OCI-M1 (cell line): ENCODE results near the gene ACVR1.
"Not testable (repeated sequence)": the region's sequence is repeated elsewhere in the genome, so short reads cannot be mapped to it uniquely, and the experiment has no call there.

Experiments used
- DNase-seq: peaks from one replicate; lab custom pipeline; 2025; lab: John Stamatoyannopoulos, UW

Gene ACVR1

DNA sequence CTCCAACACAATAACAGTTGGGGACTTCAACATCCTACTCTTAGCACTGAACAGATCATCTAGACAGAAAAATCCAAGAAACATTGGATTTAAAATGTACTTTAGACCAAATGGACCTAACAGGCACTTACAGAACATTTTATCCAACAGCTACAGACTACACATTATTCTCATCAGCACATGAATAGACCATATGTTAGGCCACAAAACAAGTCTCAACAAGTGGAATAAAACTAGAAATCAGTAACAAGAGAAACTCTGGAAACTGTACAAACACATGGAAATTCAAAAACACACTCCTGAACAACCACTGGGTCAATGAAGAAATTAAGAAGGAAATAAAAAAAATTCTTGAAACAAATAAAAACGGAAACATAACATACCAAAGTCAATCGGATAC lies 117.5 kb downstream of the ACVR1 start:
- DNase-seq = no peak

DNA sequence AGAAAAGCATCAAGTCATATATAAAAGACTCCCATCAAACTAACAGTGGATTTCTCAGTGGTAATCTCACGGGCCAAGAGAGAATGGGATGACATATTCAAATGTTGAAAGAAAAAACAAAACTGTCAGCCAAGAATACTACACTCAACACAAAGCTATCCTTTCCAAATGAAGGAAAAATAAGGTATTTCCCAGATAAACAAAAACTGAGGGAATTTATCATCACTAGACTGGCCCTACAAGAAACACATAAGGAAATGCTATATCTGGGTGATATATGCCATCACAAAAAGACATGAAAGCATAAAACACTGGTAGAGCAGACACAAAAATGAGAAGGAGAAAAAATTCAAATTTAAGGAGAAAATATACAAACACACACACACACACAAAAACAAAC lies 118.6 kb downstream of the ACVR1 start:
- no peak for DNase-seq

DNA sequence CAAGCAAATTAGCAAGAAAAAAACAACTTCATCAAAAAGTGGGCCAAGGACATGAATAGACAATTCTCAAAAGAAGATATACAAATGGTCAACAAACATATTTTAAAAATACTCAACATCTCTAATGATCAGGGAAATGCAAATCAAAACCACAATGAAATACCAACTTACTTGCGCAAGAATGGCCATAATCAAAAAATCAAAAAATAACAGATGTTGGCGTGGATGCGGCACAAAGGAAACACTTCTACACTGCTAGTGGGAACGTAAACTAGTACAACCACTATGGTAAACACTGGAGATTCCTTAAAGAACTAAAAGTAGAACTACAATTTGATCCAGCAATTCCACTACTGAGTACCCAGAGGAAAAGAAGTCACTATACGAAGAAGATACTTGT lies 119.7 kb downstream of the ACVR1 start:
- not testable (repeated sequence) for DNase-seq

DNA sequence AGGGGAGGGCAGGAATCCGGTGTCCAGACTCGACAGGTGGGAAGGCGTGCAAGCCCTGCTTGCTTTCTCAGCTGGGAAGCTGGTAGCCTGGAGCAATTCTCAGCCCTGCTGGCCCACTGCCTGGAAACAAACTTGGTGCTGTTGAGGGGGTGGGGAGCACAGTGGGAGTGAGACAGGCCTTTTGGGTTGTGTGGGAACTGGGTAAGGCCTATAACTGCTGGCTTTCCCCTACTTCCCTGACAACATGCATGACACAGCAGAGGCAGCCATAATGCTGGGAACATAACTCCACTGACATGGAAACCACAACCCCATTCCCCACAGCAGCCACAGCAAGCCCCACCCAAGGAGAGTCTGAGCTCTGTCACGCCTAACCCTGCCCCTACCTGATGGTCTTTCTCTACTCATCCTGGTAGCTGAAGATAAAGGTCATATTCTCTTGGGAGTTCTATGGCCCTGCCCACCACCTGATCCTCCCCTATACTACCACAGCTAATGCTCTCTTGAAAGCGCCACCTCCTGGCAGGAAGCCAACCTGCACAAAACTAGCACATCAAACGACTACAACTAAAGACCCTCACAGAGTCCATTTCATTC lies 124.6 kb downstream of the ACVR1 start:
- DNase-seq = peak; percentile 92

DNA sequence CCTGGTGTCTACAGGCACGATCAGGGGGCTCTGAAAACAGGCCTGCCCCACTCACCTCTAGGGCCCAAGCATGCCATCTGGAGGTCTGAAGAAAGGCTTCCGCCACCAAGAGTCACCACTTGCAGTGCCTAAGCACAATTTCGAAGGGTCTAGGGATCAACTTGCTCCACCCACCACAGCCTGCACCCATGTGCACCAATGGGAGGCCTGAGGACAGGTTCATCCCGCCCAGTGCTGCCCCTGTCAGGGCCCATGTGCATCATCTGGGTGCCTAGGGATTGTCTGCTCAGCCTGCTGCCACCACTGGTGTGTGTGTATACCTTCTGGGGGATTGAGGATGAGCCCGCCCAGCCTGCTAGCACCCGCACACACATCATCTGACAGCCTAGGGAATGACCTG lies 126.4 kb downstream of the ACVR1 start:
- no peak for DNase-seq

DNA sequence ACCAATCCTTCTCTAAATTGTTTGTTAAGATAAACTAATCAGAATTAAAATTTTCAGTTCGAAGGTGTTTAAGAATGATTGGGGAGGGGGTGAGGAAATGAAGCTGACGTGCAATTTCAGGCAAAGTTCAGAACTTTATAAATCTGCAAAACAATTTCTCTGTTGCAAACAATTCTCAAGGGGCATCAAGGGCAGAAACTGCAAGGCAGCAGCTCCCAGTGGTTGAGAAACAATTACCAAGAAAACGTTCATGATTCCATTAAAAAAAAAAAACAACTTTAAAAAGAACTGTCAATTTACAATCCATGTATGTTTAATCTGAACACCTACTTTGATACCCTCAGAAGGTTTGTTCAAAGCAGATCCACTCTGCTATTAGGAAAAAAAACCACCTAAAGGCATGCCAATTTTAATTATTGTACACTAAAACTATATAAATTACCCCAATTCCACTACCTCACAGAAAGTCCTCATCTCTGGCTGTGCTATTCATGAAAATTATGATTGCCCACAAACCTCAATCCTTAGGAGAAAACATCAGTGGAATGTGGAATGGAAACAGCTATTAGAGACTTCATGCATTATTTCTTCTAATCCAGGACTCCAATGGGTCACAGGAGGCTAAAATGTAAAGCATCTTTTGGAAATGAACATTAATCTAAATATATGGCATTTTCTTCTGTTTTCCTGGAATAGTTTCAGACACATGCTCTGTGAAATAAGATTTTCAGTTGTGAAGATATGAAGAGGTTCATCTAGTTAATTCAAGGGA lies 127.6 kb downstream of the ACVR1 start:
- no peak for DNase-seq

DNA sequence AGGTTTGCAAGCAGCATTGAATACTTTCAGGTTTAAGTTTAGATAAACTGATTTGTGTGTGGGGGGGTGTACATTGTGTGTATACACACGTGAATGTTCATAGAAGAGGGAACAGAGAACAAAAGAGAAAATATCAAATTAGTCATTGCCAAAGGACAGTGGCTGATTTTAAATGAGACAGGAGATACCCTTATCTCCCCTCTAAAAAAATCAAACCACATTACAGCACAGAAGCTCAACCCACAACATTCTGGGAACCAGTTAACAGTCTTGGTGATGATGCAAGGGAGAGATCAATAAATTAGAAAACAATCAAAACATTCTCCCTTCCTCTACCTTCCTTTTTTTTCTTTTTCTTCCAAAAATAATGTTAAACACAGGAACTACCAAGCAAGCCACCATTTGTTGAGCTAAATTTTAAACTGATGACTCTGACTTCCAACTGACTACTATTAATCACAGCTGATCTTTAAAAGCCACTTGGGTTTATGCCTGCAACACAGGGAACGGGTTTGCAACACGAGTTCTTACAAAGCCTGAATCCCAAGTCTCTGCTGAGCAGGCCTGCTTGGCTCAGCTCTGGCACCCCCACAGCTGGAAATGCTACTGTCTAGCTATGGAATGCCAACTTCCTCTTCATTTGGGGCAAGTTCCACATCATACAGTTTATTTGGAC lies 128.3 kb downstream of the ACVR1 start:
- peak; percentile 53 for DNase-seq

DNA sequence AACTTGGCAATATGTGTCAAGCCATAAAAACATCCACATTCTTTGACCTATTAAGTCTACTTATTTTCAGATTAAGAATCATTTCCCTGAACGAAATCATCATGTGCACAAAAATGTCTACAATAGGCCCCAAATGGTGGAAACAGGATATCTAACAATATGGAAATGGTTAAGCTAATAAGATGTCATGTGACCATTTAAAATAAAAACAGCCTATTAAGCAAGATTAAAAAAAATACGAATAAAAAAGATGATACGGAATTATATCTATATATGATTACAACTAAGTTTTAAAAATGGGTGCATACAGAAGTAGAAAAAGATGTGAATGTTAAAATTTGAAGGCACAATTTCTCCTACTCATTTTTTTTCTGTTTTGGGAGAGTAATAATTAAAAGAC lies 128.8 kb downstream of the ACVR1 start:
- no peak for DNase-seq

DNA sequence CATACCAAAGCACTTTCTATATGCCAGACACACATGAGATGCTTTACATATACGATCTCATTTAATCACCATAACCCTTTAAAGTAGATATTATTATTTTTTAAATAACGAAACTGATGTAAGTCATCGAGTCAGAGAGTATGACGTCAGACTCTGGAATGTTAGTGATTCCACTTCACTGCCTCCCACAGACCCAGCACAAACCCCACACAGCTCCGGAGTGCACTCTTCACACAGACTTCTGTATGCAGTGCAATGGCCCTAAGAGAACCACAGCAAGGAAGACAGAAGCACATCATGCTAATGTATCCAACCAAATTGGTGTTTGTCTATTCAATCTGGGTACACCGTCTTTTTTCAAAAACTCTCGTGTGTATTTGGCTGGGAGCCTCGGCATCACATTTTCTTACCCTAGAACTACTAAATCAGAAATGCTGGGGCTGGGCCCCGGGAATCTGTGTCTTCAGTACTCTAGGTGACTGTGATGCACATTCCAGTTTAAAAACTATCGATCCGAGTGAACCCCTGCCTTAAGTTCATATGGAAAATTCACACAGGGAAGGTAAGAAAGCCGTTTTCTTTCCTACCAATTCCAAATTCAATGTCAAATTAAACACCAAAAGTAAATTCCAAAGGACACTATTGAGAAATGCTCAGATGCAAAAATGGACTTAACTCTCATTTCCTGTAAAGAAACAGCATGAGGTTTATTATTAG lies 129.7 kb downstream of the ACVR1 start:
- no peak for DNase-seq

DNA sequence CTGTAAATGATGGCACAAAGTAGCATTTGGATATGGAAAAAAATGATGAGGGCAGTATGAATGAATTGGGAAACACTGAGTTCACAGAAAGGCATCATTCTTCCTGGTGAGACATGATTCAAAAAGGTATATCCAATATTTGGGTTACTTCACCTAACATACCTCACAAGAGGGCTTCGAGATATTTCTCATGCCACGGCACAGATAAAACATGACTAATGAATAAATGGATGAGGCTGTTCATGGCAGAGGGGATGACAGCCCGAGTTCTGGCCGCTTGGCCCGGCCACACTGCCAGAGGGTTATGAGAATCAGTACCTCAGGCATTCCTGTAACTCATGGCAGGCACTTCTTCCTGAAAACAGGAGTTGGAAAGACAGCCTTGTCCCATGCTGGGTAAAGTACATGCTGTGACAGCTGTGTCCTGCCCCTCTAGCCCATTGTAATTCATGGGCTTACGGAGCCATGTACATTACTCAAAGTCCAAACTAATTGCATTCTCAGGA lies 131.5 kb downstream of the ACVR1 start:
- DNase-seq = no peak

DNA sequence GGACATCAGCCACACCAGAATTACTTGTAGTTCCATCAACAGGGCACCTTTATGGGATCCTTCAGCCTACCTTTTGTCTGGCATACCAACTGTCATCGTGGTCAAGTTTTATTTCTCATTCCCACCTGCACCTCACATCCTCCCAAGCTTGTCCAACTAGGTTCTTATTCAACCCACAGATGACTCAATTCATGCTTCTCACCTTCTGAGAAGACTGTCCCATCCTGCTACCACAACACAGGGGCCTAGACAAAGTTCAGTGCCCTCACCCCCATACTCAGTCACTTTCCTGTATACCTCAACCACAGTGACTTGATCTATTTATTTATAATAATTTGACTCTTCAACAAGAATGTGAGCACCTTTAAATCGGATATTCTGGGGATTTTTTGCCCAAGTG lies 133.1 kb downstream of the ACVR1 start:
- no peak for DNase-seq

DNA sequence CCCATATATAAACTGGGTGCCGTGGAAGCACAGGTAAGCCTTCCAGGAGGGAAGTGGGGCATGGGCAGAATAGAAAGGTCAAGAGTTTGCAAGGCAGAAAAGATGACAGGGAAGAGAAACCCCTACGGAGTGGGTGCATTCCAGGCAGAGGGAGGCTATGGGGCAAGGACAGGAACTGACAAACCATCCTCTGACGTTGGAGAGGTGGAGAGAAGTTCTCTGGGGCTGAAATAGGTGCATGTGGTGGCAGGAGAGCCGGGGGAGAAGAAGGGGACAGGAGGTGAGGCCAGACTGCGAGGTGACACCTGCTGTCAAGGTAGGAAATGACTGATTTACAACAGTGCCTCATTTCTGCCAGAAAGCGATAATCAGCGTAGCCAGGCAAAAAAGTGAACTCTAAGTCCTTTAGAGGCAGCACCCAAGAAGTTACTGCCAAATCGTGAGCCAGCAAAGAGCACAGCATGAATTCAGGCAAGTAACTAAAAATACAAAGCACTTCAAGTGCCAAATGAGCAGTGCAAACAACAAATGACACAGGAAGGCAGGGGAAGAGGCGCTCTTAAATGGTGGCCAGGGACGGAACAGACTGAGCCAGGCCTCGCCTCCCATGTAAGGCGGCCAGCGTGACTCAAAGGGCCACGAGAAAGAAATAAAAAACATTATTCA lies 134.2 kb downstream of the ACVR1 start:
- no peak for DNase-seq

DNA sequence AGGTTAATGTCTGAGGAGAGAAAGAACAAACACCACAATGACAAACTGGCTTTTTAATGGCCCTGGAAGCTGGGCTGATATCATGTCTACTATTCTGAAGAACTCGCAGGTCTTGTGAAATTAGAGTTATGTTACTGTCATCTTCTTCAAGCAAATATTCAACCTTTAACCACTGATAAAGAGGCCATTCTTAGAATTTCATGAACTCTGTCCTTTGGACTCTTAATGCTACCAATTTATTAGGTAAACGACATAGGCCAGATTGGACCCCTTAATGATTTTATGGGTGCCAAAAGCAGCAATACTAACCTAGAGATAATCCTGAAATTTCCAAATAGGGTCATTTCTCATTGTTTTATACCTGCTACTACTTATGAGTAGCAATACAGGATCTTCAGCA lies 138.5 kb downstream of the ACVR1 start:
- DNase-seq = no peak

DNA sequence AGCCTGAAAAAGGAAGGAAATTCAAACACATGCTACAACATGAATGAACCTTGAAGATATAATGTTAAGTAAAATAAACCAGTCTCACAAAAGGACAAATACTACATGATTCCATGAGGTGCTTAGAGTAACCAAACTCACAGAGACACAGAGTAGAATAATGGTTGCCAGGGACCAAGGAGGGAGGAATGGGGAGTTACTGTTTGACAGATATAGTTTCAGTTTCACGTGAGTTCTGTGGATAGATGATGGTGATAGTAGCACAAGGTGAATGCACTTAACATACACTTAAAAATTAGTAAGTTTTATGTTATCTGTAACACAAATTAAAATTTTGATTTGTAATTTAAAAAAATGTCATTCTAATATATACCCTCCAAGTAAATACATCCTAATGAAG lies 140.6 kb downstream of the ACVR1 start:
- DNase-seq = no peak

DNA sequence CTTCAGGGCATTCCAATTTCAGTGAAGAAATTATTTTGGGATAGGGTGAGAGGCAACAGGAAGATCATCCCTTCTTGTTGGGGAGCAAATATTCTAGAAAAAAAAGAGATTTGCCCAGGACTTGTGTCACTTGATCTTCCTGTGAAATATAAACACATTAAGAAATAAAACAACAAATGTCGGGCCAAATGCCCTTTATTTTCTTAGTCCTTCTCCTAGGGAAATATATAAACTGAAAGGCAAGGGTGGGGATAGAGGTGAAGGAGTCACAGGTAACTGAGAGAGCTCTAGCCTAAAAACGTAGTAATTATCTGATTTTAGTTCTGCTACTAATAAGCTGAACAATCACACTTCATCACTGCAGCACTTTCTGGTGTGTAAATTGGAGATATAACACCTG lies 142.9 kb downstream of the ACVR1 start:
- no peak for DNase-seq

DNA sequence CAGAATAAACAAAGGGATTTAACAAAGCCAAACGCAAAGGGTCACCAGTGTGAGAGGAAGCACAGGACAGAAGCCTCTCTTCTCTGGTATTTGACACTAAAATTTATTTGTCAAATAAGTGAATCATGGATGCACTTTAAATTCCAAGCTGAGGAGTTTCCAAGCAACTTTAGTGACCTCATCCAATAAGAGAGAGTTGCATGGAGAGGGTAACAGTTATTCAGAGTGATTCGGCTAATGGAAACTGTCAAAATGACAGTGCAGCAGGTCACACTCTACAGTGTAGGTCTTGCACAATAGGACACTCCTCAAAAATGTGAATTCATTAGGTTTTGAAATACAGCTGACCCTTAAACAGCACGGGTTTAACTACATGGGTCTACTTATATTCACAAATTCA lies 143.5 kb downstream of the ACVR1 start:
- DNase-seq = no peak

DNA sequence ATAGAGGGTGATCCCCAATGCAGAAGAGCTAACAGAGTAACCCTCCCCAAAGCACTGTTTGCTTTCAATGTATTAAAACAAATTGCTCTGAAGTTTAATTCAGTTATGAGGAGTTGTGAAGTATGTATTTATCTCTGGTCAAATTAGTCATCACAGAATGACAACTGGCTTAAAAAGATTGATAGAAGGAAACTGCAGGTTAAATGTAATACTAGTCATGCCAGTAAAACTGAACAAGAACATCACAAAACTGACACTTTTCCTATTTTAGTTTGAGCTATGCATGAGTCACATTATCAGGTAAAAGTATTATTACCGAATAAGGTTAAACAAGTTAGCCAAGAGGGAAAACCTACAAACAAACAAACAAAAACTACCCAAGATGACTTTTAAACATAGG lies 148.4 kb downstream of the ACVR1 start:
- DNase-seq = no peak

DNA sequence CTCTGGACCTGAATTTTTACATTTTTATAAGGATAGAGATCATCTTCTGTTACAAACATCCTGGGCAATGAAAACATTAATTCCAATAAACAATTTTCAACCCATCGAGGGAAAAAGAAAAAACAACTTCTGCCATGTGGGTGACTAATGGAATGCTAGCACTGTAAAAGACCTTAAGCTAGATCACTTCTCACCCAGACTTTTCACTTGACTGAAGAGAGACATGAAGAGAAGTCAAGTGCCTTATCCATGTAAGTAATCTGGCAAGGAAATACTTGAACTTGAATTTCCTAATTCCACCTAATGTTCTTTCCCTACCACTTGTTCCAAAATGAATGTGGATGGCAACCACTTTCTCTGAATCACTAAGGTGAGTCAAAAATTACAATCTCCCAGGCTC lies 149.2 kb downstream of the ACVR1 start:
- DNase-seq = no peak

DNA sequence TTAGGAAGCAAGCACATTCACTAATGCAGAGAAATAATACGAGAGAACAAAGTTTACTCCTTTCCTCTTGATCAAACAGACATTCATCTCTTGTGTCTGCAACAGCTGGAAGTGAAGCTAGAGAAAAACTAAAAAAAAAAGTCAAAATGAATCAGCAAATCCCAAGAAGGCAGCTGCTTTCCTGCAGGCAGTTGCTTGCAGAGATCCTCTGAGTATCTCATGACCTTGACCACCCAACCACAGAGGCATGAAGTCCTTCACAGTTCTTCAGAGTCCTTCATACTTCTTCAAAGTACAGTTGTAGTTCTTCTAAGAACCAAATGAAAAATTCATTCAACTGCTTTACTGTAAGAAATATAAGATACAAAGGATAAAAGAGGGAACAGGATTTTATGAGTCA lies 150.3 kb downstream of the ACVR1 start:
- peak; percentile 64 for DNase-seq

DNA sequence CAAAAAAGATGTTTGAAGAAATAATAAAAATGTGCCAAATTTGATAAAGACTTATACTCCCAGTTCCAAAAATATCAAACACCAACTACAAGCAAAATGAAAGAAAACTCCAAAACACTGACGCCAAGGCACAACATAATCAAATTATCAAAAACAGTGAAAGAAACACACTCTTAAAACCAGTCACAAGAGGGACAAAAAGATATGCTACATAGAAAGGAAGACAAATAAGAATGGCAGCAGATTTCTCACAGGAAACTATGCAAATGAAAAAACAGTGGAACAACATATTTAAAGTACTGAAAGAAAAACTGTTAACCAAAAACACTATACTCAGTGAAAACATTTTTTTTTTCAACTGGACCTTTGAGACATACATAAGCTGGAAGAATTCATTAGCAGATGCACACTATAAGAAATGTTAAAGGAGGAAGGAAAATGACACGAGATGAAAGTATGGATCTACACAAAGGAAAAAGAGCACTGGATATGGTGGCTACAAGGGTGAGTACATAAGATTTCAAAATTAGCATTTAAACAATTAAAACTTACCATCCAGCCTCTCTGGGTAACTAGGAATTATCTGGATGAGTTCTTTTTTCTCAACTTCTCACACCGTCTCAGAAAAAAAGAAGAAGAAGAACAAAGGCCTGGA lies 153.4 kb downstream of the ACVR1 start:
- peak; percentile 51 for DNase-seq

DNA sequence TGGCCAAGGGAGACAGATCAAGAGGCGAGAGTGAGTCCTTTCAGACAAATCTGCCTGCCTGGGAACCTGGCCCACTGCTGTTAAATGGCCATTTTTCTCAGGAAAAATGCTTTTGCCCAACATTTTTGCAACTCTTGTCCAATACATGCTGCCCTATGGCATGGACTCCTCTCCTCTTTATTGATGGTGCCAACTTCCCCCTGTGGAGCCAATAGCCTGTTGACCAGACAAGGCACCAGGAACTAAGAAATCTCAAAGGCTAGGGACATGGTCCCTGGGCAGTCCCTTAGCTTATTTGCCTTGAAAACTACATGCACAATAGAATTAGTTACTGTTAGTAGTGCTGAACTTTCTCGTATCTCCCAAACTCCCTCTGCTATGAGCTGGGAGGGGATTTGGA lies 155.6 kb downstream of the ACVR1 start:
- DNase-seq = no peak

DNA sequence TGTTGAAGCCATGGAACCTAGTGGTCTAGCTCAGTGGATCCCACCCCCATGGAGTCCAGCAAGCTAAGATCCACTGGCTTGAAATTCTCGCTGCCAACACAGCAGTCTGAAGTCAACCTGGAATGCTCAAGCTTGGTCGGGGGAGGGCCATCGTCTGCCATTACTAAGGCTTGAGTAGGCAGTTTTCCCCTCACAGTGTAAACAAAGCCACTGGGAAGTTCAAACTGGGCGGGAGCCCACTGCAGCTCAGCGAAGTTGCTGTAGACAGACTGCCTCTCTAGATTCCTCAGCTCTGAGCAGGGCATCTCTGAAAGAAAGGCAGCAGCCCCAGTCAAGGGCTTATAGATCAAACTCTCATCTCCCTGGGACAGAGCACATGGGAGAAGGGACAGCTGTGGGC lies 171.5 kb downstream of the ACVR1 start:
- DNase-seq = not testable (repeated sequence)
